GM18511 (cell line): Measurements from ENCODE around the gene FAM107B.

ENCODE experiments used
- ATAC-seq: cut with Tn5 transposase; IDR thresholded peaks from one replicate; pipeline ENCODE4 v1.9.1; 2021; ENCODE audit warnings: mild to moderate bottlenecking, moderate library complexity; ENCODE audit not compliant: unreplicated experiment

Gene FAM107B

GRCh38 chr10:14543046-14543903 lies 231.4 kb downstream of the FAM107B start:
- ATAC-seq, result no peak

GRCh38 chr10:14541379-14541778 lies 233.3 kb downstream of the FAM107B start:
- ATAC-seq, result no peak

- ATAC-seq, result no peak
These were observed 234.1 kb downstream of the FAM107B start for GRCh38 chr10:14540611-14541010.

- ATAC-seq, result no peak
These were observed 234.6 kb downstream of the FAM107B start for GRCh38 chr10:14540062-14540461.

GRCh38 chr10:14539176-14539575 lies 235.5 kb downstream of the FAM107B start:
- no peak for ATAC-seq

GRCh38 chr10:14536241-14537213 lies 238.2 kb downstream of the FAM107B start:
- no peak for ATAC-seq

- ATAC-seq, result no peak
These were observed 239.1 kb downstream of the FAM107B start for GRCh38 chr10:14535457-14536130.

- ATAC-seq, result no peak
These were observed 240.5 kb downstream of the FAM107B start for GRCh38 chr10:14534152-14534551.

- ATAC-seq, result no peak
These were observed 241.4 kb downstream of the FAM107B start for GRCh38 chr10:14533295-14533694.

GRCh38 chr10:14532473-14533251 lies 242.0 kb downstream of the FAM107B start:
- ATAC-seq, result no peak

GRCh38 chr10:14531974-14532373 lies 242.7 kb downstream of the FAM107B start:
- ATAC-seq, result no peak

- ATAC-seq, result no peak
These were observed 244.2 kb downstream of the FAM107B start for GRCh38 chr10:14530465-14530864.

- no peak for ATAC-seq
These were observed 245.3 kb downstream of the FAM107B start for GRCh38 chr10:14529351-14529750.

GRCh38 chr10:14528450-14528849 lies 246.2 kb downstream of the FAM107B start:
- ATAC-seq, result no peak

GRCh38 chr10:14527915-14528314 lies 246.8 kb downstream of the FAM107B start:
- no peak for ATAC-seq

GRCh38 chr10:14527134-14527844 lies 247.4 kb downstream of the FAM107B start:
- ATAC-seq, result no peak

- no peak for ATAC-seq
These were observed 248.4 kb downstream of the FAM107B start for GRCh38 chr10:14526326-14526725.

- no peak for ATAC-seq
These were observed 249.9 kb downstream of the FAM107B start for GRCh38 chr10:14524691-14525324.

GRCh38 chr10:14523286-14523685 lies 251.4 kb downstream of the FAM107B start:
- ATAC-seq, result no peak
